Sigmoid colon (tissue), 4 donors: Measurements from ENCODE around the gene BBS12.

Experiments
- CTCF ChIP-seq, 4 experiments: fragments of 450-650 bp in 3 of 4; fragments of 200-600 bp in 1 of 4; IDR thresholded peaks; one replicate each; pipeline ENCODE4 v1.5.1; 2016 to 2019; ENCODE audit warnings: antibody characterized with exemption in 4 of 4, mild to moderate bottlenecking in 3 of 4, moderate library complexity in 2 of 4
- POLR2A ChIP-seq, 2 donors: fragments of 450-650 bp; IDR thresholded peaks; one replicate each; pipeline ENCODE4 v1.6.1; 2016; ENCODE audit warnings: antibody characterized with exemption in 2 of 2, mild to moderate bottlenecking in 2 of 2, moderate library complexity in 2 of 2
- POLR2AphosphoS5 ChIP-seq, 4 donors: sonication (generic); formaldehyde crosslinking; IDR thresholded peaks; one replicate each; pipeline ENCODE4 v1.6.1; 2017; ENCODE audit warnings: antibody characterized with exemption in 4 of 4

GRCh38 chr4:122700178-122700725, 32.3 kb upstream of the BBS12 start:
- TF ChIP-seq POLR2AphosphoS5 (IDR thresholded peaks at IDR 0.05): peak; percentile 24 to 67 (median 45)
- no peak for TF ChIP-seq CTCF (IDR thresholded peaks at IDR 0.05)
- TF ChIP-seq POLR2A (IDR thresholded peaks at IDR 0.05): peak in 1 of 2 donors; percentile 16
